Measurements from ENCODE around the gene ZSCAN22.
"Not testable (repeated sequence)": the region's sequence is repeated elsewhere in the genome, so short reads cannot be mapped to it uniquely, and the experiment has no call there.

The ZSCAN22 gene

DNA sequence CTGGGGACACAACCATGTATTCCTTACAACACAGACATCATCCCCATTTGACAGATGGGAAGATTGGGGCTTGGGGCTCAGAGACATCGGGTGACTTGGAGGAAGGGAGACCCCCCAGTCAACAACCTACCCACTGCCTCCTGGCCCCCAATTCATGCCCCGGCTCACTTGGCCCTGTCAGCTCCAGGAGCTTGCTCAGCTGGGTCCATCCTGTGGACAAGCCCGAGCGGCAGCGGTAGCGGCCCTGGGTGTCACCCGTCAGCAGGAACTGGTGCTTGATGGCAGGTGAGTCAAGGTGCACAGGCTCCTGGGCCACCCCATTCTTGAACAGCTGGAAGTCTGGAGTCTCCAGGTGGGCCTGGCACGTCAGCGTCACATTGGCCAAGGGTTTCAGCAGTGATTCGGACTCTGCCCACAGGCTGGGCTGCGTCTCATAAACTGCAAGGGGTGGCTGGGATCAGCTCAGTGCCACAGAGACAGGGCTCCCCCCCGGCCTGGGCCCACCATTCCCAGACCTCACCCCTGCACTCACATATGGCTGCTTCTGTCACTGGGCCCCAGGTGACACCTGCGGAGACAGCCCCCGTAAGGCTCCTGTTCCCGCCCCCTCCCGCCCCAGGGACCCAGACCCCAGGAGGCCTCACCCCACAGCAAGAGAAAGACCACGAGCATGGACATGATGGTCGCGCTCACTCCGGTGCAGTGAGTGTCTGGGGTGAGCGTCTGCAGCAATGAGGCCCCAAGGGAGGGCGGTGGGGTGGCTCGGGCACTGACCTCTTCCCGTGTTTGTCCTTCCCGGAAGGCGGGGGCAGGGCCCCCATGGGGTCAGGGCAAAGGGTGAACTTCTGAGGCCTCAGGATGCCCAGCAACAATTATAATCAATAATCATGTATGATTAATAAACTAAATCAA, 26.2 kb downstream of the ZSCAN22 start, which contains the start of gene A1BG:
Gene A1BG, minus strand, starts transcription at position 733 of the 912 bp plus-strand sequence. Its CDS starts 55 bp downstream, at position 678.
- no peak for DNase-seq

DNA sequence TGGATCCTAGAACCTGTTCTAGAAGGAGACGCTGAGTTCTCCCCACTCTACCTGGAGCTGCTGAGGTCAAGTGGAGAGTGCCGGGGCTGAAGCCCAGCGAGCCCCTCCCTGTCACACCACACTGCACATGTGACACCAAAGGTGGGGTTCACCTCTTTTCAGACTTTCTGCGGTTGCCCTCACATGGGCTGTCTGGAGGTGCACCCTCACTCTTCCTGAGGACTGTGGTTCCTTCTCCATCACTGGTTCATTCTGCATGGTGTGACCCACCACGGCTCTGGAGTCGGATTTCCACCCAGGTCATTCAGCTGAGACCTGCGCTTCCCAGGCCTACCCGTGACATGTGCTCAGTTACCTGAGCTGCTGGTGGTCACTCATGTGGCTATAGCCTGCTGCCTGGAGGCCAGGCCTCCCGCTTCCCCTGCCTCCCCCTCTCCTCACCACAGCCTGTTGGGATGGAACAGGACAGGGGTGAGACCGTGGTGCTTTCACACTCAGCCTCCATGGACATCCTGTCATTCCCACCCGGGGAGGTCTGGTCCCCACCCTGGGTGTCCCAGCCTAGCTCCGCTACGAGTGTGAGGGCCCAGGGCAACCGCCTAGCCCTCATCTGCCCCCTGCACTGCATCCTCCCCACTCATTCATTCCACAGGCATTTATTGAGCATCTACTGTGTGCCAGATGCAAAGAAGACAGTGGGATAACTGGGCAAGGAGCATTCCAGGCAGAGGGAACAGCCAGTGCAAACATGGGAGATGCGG, 27.1 kb downstream of the ZSCAN22 start:
- no peak for DNase-seq

DNA sequence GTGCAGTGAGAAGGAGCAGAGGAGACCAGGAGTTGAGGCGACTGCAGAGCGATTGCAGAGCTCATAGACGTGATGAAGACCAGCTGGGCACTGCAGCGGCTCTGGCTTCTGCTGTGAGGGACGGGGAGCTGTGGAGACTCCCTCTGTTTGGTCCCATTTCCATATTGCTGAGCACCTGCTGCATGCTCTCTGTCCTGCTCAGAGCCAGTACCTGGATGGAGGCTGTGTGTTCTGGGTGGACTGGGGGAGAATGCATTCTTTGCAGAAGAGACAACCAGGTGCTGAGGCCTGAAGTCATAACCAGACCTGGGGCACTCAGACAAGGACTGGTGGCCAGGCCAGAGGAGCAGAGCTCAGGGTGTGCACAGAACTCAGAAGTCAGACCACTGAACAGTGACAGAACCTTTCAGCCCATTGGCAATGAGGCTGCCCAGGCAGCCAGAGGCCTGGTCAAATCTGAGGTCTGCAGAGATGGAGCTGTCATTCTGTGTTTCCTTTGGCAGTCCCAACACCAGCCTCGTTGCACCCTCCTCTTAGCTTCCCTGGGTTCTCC, 27.8 kb downstream of the ZSCAN22 start:
- no peak for DNase-seq

DNA sequence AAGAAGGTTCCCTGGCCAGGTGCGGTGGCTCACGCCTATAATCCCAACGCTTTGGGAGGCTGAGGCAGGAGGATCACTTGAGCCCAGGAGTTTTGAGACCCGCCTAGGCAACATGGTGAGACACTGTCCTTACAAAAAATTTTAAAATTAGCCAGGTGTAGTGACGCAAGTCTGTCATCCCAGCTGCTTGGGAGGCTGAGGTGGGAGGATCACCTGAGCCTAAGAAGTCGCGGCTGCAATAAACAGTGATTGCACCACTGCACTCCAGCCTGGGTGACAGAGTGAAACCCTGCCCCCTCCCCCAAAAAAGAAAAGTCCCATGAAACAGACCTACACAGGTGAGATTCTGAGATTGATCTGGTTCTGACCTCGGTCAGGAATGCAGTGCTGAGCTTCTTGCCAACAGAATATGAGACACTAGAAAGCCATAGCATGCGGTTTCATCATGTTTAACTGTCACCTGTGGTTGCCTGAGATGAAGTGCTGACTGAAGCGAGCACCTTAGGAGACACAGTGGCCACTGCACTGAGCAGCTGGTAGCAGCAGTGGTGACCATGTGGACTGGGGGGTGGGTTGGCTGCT, 28.5 kb downstream of the ZSCAN22 start:
- no peak for DNase-seq

DNA sequence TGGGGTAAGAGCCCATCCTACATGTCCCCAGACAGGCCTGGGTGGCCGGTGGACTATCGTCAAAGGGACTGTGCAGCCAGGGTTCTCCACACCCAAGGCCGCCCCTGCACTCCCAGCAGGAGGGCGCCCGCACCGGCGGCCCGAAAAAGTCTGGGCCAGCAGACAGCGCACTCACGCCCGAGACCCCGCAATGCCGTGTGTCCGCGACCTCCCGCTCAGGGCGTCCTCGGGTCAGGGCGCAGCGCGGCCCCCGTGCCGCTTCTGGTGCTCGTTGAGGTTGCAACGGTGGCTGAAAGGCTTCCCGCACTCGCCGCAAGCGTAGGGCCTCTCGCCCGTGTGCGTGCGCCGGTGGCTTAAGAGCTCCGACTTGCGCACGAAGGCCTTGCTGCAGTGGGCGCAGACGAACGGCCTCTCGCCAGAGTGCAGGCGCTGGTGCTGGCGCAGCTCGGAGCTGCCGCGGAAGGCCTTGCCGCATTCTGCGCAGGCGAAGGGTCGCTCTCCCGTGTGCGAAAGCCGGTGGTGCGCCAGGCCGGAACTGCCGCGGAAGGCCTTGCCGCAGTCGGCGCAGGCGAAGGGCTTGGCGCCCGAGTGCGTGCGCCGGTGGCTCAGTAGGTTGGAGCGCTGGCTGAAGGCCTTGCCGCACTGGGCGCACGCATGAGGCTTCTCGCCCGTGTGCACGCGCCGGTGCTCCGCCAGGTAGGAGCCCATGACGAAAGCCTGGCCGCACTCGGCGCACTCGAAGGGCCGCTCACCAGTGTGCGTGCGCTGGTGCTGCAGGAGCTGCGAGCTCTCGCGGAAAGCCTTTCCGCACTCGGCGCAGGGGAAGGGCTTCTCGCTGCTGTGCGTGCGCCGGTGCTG, 29.3 kb downstream of the ZSCAN22 start:
- DNase-seq: no peak

DNA sequence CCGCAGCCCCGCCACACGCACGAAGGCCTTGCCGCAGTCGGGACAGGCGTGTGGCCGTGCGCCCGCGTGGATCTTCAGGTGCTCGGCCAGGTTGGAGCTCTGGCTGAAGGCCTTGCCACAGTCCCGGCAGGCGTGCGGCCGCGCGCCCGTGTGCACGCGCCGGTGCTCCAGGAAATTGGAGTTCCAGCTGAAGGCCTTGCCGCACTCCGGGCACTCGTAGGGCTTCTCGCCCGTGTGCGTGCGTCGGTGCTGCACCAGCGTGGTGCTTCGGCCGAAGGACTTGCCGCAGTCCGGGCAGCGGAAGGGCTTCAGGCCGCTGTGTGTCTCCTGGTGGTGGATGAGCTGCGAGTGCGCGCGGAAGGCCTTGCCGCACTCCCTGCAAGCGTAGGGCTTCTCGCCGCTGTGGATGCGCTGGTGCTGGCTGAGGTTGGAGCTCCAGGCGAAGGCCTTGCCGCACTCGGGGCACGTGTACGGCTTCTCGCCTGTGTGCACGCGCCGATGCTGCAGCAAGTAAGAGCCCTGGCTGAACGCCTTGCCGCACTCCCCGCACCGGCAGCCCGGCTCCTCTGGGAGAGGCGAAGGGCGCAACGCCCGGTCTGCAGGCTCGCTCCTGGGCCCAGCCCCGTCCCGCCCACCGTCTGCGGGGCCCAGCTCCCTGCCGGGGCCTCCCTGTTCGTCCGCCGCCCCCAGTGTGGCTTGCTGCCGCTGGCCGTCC, 30.1 kb downstream of the ZSCAN22 start:
- DNase-seq: no peak

DNA sequence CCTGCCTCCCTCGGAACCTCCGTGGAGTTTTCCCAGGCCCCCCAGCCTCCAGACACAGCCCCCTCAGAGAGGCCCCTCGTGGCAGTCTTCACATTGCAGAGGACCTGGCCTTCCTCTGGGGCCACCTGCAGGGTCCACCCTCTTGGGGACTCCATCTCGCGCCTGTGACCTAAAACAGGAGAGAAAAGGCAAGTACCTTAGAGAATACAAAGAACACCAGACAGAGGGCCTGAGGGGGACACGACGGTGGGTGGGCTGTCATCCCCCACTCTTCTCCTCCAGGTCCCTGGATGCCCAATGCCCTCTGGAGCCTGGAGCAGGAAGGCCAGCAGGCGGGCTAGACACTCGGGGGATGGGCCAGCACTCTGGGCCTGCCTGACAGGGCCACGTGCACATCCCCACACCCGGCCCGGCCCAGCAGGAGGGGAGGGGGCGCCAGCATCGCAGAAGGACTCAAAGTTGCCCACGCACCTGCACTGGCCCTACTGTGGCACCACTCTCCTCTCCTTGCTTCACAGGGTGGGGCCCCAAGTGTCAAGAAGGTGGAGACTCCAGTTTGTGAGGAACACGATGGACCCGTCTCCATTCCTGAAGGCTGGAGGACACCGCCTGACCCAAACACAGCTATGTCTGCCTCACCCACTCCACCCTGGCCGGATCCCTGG, 30.8 kb downstream of the ZSCAN22 start:
- DNase-seq: no peak

DNA sequence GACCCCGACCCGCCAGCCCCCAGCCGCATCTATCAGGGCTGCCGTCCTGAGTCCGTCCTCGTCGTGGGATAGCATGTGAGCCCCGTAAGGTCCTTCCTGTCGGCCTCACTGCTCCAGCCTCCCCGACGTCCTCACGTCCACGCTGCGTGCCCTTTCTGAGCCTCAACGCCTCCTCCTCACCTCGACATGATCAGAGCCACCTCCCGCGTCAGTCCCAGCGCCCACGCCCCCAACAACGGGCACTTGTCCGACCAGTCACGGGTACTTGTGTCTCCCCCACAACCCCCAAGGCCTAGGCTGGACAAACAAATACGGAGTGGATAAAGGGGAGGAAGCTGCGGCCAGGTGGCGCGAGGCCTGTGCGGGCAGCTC, 35.1 kb downstream of the ZSCAN22 start:
- no peak for DNase-seq

DNA sequence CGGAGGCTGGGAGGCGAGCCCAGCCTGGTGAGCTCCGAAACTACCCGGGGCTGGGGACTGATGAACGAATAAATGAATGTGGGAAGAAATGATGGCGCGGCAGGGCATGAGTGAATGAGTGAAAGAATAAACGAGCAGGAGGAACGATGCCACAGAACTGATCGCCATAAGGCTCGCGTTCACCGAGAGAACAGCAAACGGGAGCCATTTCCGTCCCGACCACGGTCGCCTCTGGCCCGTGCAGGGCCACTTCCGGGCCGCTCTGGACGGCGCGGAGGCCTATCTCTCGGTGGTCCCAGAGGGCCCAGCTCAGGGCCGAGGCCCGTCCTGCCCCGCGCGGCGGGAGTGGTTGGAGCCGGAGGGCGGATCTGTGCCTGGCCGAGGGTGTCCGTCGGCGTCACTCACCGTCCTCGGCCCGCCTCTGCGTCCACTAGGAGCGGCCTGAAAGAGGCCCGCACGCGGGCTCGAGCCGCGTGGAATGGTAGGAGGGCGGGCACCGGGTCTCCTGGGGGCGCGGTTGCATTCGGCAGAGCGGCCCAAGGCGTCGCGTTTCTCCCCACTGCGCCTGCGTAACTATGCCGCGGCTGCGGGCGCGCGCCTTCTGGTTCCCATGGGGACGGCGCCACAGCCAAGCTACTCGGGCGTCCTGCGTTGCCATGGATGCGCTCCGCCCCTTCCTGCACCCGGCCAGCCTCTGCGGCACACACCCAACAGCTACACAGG, 35.6 kb downstream of the ZSCAN22 start, which contains the start of gene ZNF497:
Gene ZNF497, minus strand, starts transcription at position 480 of the 723 bp plus-strand sequence. CDS start 5,116 bp downstream, outside the sequence.
- DNase-seq: peak; percentile 87

DNA sequence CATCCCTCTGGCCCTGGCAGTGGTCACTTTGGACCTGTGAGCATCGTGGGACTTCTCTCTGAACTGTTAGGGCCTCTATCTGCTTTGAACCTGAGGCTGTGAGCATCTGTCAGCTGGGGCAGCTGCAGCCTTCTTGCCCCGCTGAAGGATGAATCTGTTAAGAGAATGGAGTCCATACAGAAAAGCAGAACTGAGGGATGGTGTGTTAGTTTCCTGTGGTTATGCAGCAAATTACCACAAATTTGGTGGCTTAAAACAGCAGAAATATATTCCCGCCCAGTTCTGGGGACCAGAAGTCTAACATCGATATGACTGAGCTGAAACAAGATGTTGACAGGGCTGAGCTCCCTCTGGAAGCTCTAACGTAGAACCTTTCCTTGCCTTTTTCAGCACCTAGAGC, 37.4 kb downstream of the ZSCAN22 start:
- DNase-seq: no peak

DNA sequence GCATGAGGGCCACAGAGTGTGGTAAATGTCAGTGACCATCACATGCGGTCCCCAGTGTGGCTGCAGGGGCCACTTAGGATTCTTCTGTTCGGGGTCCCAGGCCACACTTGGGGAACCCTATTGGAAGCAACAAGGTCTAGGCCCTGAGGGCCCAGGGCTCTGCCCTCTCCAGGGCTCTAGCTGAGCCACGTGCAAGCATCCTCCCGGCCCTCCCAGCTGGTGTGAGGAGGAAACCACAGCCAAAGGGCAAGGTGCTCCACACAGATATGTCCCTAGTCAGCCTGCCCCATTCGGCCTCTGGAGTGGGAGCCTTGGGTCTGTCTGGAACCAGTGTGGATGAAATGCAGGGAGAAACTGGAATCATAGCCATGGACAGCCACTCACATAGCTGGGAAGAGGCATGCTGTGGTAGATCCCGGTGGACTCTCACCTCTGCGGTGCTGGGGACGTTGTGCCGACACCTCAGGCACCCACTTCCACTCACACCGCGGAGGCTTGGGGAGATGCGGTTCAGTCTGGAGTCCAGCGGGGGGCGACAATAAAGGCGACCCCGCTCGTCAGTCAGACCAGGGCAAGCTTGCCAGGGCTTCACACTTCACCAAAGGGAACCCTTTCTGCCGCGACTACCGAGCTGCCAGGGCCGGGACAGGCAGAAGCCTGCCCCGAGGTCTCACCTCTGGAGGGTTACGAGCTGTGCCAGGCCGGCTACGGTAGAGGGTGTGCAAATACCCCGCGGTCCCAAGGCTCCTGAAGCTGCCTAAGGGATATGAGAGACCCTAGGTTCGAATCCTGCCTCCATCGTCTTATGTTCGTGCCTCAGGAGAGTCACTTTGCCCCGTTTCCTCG, 40.0 kb downstream of the ZSCAN22 start:
- DNase-seq: no peak

DNA sequence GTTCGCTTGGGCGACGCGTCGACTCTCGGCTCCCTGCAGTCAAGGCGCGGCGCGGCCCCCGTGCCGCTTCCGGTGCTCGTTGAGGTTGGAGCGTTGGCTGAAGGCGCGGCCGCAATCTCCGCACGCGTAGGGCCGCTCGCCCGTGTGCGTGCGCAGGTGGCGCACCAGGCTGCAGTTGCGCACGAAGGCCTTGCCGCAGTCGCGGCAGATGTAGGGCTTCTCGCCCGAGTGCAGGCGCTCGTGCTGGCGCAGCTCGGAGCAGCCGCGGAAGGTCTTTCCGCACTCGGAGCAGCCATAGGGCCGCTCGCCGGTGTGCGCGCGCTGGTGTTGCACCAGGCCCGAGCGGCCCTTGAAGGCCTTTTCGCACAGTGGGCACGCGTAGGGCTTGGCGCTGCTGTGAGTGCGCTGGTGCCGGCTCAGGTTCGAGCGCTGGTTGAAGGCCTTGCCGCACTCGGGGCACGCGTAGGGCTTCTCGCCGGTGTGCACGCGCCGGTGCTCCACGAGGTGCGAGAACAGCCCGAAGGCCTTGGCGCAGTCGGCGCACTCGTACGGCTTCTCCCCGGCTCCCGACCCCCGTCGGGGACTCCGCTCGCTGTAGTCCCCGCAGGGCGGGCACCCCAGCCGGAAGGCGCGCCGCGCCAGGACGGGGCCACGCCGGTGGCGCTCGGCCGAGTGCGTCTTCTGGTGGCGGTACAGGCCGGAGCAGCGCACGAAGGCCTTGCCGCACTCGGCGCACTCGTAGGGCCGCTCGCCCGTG, 41.1 kb downstream of the ZSCAN22 start:
- DNase-seq: no peak

DNA sequence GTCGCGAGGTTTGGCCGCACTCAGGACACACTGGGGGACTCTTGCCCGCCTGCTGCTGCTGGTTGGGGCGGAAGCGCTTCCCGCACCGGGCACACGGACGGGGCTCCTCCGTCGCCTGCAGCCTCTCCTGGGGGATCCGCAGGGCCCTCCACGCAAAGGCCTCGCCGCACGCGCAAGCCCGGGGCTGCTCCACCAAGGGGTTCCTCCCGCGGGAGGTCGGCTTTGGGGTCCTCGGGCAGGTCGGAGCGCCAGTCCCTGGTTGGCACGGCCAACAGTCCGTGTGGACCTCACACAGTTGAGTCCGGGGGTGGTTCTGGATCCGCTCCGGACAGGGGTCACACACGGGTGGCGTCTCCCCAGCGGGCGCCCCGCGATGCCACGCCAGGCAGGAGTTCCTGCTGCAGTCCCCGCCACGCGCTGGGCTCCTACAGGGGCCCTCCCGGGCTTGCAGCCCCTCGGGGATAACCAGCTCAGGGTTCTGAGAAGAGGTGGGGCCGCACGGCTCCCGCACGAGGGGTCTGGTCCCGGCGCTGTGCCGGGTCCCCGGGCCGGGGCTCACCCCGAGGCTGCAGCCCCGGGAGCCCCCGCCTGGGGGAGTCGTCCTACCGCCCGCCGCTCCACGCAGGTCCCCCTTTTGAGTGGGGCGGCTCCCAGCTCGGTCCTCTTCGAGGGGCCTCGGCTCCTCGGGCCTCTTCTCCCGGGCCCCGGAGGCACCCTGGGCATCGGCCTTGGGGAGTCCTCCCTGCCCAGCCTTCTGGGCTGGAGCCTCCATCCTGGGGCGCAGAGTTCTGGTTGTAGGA, 42.0 kb downstream of the ZSCAN22 start:
- no peak for DNase-seq

DNA sequence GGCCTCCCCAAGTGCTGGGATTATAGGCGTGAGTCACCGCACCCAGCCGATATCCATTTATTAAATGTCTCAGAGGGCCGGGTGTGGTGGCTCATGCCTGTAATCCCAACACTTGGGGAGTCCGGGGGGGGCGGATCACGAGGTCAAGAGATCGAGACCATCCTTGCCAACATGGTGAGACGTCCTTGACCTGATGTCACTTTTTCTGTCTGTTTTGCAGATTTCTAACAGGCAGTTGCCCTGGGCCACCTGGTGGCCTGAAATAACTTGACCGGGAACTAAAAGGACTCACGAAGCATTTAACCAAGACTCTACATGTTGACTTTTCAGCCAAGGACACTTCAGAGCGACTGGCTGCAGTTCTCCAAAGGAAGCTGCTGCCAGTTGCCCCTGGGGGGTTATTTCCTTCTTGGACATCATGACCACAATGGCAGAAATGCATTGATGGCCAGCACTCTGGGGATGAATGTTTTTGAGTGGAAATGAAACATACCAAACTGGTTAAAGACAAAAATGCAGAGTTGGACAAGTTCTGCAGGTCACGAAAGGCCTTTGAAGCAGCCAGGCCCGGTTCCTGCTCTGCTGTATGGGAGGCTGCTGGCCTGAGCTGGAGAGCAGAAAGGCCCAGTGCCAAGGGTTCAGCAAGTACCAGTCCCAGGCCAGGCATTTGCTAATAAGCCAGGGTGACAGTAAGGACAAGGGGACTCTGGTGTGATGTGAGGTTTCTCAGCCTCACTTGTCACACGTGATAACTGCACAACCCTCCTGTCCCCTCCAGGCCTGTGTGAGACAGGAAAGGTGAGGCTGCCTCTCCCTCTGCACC, 45.7 kb downstream of the ZSCAN22 start:
- DNase-seq: no peak

DNA sequence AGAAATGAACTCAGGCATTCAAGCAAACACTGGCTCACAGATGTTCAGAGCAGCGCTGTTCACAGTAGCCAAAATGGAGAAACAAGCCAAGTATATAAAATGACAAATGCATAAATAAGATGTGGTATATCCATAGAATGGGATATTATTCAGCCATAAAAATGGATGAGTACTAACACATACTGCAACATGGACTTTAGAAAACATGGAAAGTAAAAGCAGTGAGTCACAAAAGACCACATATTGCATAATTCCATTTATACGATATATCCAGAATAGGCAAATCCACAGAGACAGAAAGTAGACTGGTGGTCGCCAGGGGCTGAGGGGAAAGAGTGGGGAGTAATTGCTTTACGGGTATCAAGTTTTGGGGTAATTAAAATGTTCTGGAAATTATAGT, 47.4 kb downstream of the ZSCAN22 start:
- no peak for DNase-seq

DNA sequence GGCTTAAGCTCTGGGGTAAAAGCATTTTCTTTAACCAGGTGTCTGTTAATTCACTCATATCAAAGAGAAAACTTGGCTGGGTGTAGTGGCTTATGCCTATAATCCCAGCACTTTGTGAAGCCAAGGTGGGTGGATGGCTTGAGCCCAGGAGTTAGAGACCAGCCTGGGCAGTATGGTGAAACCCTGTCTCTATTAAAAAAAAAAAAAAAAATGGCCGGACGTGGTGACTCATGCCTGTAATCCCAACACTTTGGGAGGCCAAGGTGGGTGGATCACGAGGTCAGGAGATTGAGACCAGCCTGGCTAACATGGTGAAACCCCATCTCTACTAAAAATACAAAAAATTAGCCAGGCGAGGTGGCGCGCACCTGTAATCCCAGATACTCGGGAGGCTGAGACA, 49.9 kb downstream of the ZSCAN22 start:
- DNase-seq: not testable (repeated sequence)

DNA sequence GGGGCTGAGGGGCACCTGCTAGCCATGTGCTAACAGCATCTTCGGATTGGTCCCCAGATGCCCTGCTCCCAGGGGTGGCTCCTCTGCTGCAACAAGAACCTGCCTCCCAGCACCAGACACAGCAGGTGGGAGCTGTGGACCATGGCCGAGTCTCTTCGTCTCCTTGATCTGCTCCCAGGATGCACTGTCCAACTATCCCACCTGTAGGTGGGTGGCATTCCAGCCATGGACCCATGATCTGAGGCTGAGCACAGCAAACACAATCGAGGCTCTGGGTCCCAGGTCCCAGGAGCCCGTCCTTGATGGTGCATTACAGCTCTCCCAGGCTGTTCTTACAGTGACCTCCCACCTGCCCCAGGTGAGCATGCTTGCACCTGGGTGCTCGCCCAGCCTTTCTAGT, 52.5 kb downstream of the ZSCAN22 start:
- DNase-seq: no peak
